CD4-positive, alpha-beta T cell treated with Interleukin-21 for 1 hour (primary cell): ENCODE results near the gene HSF2BP.

Experiments used
- DNase-seq: peaks from one replicate; pipeline ENCODE4 v3.0.0-alpha.2; 2020

Gene HSF2BP

DNA sequence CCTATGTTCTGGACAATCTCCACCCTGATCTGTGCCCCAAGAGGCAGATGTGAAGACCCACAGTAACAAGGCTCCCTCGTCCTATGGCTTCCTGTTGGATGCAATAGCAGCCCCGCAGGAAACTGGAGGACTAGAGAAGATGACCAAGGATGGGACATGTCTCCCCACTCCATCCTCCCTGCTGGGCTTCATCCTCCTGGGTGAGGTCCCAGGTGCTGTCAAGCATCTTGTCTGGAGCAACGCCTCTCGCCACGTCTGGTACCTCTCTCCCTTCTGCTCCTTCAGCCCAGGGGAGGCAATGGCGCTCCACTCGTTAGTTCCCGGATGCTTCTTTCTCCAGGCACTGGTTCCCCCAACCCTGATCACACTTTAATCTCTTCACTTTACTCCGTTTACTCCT is 11.1 kb downstream of the HSF2BP start:
- DNase-seq, result no peak

DNA sequence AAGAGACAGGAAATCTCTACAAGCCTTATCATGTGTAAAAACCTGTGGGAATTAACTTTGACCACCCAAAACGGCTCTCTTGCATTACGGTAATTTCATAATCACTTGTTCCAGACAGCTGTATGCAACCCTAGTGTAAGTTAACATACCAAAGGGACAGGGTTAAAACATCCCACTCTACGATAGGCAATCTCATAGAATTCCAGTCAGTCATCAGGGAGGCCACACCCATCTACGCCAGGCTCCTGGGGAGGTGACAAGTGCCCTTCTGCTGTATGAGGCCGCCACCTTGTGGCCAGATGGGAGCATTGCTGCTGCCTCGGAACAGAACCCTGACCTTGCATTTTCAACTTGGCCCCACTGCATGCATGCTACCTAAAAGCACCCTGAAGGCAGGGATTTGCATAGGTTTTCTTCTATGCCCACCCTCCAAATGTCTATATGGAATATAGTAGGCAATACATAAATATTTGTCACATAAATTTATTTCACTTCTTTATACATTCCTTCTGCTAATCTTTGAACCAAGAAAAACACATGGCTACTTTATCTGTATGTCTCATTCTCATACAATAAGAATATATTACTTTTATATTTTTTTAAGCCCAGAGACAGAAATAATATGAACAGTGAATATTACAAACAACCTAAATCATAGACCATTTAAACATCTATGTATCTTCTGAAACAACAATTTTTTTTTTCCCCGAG is 12.6 kb downstream of the HSF2BP start:
- DNase-seq, result peak; percentile 88

DNA sequence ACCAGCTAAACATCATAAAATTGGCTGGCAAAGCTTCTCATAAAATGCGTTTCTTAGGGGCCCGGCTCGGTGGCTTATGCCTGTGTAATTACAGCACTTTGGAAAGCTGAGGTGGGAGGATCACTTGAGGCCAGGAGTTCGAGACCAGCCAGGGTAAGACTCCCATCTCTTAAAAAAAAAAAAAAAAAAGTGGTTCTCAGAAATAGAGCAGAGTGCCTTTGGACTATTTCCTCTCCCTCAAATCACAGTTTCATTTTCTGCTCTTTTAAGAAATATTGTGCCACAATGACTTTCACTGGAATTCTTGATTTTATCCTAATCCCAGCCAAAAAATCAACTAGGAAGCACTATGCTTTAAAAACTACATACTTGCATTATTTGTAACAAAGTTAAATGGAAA is 13.3 kb downstream of the HSF2BP start:
- no peak for DNase-seq

DNA sequence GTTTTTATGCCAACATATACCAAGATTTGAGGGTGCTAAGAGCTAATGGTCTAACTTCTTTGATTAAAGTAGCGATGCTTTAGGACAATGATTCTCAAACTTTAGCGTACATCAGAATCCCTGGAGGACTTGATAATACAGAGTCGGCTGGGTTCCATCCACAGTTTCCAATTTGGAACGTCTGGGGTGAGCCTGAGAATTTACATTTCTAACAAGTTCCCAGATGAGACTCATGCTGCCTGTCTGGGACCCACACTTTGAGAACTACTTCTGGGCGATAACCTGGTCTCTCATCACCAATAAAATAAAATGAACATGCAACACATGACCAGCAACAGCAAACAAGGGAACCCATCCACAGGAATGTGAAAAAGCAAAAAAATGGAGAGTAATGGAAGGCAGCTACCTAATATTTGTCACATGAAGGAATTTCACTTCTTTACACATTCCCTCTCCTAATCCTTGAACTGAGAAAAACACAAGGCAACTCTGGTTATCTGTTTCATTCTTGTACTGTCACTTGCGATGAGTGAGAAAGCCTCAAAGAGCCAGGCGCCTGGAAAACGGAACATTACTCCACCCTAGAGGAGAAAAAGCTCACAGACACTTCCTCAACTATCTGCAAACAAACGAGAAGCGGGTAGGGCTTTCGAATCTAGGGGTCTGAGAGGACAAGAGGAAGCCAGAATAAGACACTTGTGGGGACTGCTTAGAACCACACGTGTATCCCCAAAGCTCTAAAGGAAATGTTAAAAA is 14.0 kb downstream of the HSF2BP start:
- DNase-seq, result peak; percentile 25

DNA sequence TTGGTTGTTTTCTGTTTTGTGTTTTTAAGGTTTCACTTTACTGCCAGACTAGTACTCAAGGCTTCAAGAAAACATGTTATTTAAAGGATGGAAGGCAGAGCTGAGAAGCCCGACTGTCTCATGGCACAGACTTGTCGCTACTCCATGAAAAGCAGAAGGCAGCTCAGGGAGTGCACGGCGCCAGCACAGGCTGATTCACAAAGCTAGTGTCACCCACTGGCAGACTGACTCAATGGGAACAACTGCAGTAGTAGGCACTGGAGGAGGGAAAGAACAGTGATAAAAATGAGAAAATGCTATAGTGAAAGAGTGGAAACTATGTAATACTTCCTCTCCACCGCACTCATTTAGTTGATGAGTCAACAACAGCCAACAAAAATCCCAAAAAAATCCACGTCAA is 14.7 kb downstream of the HSF2BP start:
- DNase-seq, result no peak

DNA sequence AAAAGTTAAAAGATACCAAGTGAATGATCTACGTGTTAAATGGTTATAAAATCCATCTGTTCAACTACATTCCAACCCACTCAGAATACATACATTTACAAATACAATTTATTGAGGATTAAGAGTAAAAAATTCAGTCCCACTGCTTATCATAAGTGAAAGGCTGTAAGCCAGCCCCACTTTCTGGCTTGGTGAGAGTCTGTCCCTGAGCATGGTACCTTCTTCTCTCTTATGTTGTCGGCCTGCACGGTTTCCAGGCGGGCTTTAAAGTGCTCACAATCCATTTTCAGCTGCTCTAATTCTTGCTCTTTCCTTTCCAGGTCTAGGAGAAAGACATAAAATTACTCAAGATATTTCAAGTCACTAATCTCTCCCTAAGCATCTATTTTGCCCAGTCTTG is 15.2 kb downstream of the HSF2BP start:
- DNase-seq, result no peak

DNA sequence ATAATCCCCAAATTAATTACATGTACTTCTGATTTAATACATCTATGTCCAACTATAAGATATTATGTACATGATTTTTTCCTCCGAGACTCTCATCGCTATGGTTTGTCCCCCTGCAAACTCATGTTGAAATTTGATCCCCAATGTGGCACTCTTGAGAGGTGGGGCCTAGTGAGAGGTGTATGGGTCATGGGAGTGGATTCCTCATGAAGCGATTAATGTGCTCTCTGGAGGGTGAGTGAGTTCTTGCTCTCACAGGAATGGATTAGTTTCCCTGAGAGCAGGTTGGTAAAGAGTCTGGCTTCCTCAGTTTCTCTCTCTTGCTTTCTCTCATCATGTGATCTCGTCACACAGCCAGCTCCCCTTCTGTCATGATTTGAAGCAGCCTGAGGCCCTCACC is 16.1 kb downstream of the HSF2BP start:
- DNase-seq, result no peak

- no peak for DNase-seq
Measured at GRCh38 chr21:43640400-43640799, 18.9 kb downstream of the HSF2BP start.

DNA sequence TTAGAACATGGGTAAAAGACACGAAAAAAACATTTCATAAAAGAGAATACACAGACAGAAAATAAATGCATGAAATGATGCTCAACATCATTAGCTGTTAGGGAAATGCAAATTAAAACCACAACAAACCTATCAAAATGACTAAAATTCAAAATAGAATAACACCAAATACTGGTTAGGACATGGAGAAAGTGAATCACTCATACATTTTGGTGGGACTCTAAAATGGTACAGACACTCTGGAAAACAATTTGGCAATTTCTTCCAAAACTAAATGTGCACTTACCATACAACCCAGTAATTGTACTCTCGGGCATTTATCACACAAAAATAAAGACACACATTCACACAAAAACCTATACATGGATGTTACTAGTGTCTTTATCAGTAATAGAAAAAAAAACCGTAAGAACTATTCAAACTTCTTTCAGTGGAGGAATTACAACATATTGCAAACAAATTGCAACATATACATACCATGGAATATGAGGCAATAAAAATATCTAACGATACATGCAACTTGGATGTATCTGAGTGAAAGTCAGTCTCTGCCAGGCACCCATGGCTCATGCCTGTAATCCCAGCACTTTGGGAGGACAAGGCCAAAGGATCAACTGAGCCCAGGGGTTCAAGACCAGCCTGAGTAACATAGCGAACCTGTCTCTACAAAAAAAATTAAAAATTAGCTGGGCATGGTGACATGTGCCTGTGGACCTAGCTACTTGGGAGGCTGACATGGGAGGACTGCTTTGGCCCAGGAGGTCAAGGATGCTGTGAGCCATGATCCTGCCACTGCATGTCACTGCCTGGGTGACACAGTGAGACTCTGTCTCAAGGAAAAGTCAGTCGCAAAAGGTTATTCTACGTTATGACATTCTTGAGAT is 19.6 kb downstream of the HSF2BP start:
- no peak for DNase-seq

DNA sequence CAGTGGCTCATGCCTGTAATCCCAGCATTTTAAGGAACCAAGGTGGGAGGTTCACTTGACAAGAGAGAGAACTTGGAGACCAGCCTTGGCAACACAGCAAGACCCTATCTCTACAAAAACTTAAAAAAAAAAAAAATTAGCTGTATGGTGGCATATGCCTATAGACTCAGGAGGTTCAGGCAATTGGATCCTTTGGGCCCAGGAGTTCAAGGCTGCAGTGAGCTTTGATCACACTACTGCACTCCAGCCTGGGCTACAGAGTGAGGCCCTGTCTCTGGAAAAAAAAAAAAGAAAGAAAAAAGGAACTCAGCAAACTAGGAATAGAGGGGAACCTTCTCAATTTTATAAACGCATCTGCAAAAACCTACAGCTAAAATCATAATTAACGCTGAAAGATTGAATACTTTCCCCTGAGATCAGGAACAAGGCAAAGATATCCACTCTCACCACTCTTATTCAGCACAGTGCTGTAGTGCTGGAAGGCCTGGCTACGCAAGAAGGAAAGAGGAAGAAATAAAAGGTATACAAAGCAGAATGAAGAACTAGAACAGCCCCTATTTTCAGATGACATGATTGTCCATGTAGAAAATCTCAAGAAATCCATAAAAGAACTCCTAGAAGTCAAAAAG is 21.6 kb downstream of the HSF2BP start:
- no peak for DNase-seq

GRCh38 chr21:43635436-43635835 is 23.9 kb downstream of the HSF2BP start:
- no peak for DNase-seq

DNA sequence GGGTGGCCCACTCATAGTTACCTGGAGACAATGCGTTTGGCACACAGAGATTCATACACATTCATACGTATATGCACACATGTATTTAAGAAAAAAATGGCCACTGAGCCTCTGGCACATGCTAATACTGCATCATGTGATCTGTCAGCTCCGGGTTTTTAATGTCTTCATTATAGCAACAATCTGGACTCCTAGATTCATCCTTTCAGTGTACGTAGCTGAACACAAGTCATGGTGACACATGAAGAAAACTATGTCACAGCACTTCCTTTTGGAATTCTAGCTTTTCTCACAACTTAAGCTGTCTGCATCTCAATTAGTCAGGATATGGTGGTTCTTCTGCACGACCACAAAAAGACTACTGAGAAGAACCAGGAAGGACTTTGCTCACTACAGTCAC is 24.7 kb downstream of the HSF2BP start:
- no peak for DNase-seq

GRCh38 chr21:43632373-43632905 is 26.8 kb downstream of the HSF2BP start:
- DNase-seq, result no peak

GRCh38 chr21:43631411-43632107 is 27.7 kb downstream of the HSF2BP start:
- no peak for DNase-seq

DNA sequence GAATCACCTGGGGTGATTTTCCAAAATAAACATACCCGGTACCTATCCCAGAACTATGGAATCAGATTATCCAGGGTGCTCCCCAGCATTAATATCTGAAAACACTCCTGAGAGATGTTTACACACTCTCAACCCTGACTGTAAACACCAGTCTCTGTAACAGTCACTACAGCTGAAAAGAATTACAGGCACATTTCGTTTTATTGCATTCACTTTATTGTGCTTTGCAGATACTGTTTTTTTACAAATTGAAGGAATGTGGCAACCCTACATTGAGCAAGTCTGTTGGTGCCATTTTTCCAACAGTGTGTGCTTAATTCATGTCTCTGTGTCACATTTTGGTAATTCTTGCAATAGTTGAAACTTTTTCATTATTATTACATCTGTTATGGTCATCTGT is 31.8 kb downstream of the HSF2BP start:
- no peak for DNase-seq

DNA sequence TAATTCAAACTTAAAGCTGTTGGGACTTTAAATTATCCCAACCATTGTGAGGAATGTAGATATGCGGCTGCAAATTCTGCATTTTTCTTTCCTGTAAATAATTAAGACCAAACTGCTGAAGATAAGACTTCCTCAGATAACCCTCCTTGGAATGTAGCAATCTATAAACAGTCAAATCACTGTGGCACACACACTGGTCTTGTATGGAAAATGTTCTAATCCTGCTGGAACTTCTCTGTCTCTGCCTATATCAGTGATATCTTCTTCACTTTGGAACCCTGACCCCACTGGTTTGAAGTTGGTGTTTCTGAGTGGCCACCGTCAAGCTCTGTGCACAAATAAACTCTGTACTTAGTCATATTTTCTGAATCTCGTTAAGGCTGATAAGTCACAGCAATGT is 32.9 kb downstream of the HSF2BP start:
- no peak for DNase-seq

DNA sequence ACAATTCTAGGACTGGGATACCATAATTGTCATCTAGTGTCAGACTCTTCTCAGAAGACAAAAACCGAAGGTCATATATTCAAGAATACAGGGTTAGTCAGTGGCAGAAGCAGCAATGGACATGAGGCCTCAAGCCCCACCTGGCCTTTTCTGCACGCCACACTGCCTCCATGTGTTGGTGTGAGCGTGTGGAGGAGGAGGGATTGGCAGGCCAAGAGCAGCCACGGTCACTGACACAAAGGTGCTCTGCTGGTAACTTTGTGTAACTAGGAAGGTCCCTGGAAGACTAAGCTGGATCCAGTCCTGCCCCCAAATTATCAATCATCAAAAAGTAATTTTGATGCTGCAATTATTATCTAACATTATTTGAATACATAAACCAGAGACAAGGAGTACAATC is 34.9 kb downstream of the HSF2BP start:
- DNase-seq, result no peak

DNA sequence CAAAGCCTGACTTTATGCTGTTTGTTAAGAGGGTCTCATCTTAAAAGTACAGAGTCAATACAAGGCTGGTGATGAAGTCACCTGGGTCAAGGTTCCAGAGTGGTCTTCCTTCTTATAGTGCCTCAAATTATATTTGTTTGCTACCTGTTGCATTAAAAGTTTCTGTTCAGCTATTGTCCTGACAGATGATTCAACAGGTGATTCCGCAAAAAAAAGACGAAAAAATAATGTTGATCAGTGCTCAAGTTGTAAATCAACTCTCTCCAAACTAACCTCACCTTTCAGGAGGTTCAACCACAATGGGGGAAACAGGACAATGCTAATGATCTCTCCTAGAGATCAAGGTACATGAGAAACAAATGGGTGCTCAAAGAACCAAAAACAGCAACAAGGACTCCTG is 35.7 kb downstream of the HSF2BP start:
- DNase-seq, result no peak

DNA sequence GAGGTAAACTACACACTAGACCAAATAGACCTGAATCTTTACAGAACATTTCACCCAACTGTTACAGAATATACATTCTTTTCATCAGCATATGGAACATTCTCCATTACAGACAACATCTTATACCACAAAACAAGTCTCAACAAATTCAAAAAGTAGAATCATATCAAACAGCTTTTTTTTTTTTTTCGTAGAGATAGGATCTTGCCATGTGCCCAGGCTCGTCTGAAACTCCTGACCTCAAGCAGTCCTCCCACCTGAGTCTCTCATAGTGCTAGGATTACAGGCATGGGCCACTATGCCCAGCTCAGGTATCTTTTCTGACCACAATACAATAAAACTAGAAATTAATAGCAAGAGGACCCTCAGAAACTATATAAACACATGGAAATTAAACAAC is 36.5 kb downstream of the HSF2BP start:
- DNase-seq, result no peak

DNA sequence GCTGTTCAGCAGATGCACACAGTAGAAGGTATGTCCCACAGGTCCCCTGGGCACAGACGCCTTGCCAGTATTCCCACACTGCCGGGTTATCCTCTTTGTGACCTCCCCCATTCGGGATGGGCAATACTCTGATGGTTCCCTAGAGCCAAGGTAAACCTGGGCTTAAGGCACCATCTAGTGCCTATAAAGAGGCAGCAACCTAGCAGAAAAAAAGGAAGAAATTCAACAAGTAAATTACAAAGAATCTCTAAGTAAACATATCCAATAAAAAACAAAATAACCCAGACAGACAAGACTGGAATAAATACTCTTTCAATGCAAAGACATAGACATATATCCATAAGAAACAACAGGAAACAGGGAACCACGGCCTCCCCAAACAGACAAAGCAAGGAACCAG is 39.4 kb downstream of the HSF2BP start:
- DNase-seq, result no peak

DNA sequence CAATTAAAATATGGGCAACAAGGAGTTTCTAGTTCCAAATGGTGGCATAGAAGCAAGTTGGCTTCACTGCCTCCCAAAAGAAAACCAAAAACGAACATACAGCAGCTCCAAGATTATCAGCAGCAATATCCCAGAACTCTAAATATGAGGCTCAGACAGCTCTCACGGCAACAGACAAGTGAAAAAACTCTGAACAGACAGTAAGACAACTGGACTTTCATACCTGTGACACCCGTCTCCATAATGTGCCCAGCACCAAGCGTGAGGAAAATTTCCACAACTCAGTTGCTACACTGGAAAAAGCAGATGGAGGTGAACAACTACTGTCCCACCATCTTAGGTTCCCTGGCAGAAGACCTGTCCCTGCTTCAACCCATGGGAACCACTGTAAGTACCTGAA is 39.9 kb downstream of the HSF2BP start:
- no peak for DNase-seq

GRCh38 chr21:43618940-43619339 is 40.3 kb downstream of the HSF2BP start:
- no peak for DNase-seq
